Left ventricle myocardium inferior (tissue), 1 donor: Measurements from ENCODE around the gene ADAM8. TPM values are rescaled to one million over a fixed set of nuclear protein-coding genes. Genes with fewer than 3 reads are reported as not detected.

Experiments
- DNase-seq: peaks from one replicate; pipeline ENCODE4 v3.0.0-alpha.2; 2020
- H3K27ac ChIP-seq: fragments of 200-600 bp; replicated peaks from 2 replicates; pipeline ENCODE4 v1.8.0; 2021
- H3K27me3 ChIP-seq: fragments of 200-600 bp; 2 replicates; pipeline ENCODE4 v1.8.0; 2021; ENCODE audit warnings: low read depth
- H3K36me3 ChIP-seq: fragments of 200-600 bp; 2 replicates; pipeline ENCODE4 v1.8.0; 2021
- H3K4me1 ChIP-seq: fragments of 200-600 bp; 2 replicates; pipeline ENCODE4 v1.8.0; 2021
- H3K4me3 ChIP-seq: fragments of 200-600 bp; 2 replicates; pipeline ENCODE4 v1.8.0; 2021; ENCODE audit warnings: mild to moderate bottlenecking, moderate library complexity
- H3K9me3 ChIP-seq: fragments of 200-600 bp; replicated peaks from 2 replicates; pipeline ENCODE4 v1.8.0; 2021
- CTCF ChIP-seq: fragments of 200-600 bp; IDR thresholded peaks from 2 replicates; pipeline ENCODE4 v1.8.0; 2021; ENCODE audit warnings: antibody characterized with exemption, mild to moderate bottlenecking, borderline replicate concordance
- intact Hi-C: fragments of 100-400 bp; cut with micrococcal nuclease; formaldehyde crosslinking; loops from one replicate; pipeline ENCODE4 v1.11.0; 2022
- microRNA-seq: library from miRNA; unstranded; fragments of <30 nt; microRNA quantifications from one replicate; pipeline ENCODE4 v1.2.0, GENCODE V29; 2020
- total RNA-seq: library from RNA; stranded (reverse); fragmentation: NEBNext Ultra II Directional; extraction: Animal tissue kit (Norgen Biotek cat#: 25700); gene quantifications from one replicate; pipeline ENCODE4 v1.2.1, GENCODE V29; 2021
- donor health status: DM: no; HTN: yes; CAD: no; lungs with severe emphysema.

Gene ADAM8
- total RNA-seq, 1 donor from 2014 or later, result 1.4 TPM

GRCh38 chr10:133214468-133215410 lies 61.9 kb downstream of the ADAM8 start:
- no peak for TF ChIP-seq CTCF
- H3K36me3 ChIP-seq, result no peaks in the 10 kb centered on the region
- no peak overlapping the region for H3K4me3 ChIP-seq
- H3K4me1 ChIP-seq, result no peaks in the 10 kb centered on the region
- no peak overlapping the region for H3K27ac ChIP-seq
- DNase-seq, result no peak
- peaks cover 65% of the 10 kb centered on the region for H3K27me3 ChIP-seq
- intact Hi-C loops, result no loop called here
- no peaks in the 10 kb centered on the region for H3K9me3 ChIP-seq

- Histone ChIP-seq H3K9me3 (no peaks in the 10 kb centered on the region), H3K4me3 (no peak overlapping the region), H3K36me3 (no peaks in the 10 kb centered on the region), H3K4me1 (no peaks in the 10 kb centered on the region), H3K27me3 (peaks cover 56% of the 10 kb centered on the region), H3K27ac (no peak overlapping the region)
- no peak for TF ChIP-seq CTCF
- intact Hi-C loops, result no loop called here
- DNase-seq, result no peak
Observed at GRCh38 chr10:133213641-133214467, 62.8 kb downstream of the ADAM8 start.

GRCh38 chr10:133212853-133213494 lies 63.7 kb downstream of the ADAM8 start:
- no peaks in the 10 kb centered on the region for H3K9me3 ChIP-seq
- peaks cover 47% of the 10 kb centered on the region for H3K27me3 ChIP-seq
- H3K4me1 ChIP-seq, result no peaks in the 10 kb centered on the region
- H3K27ac ChIP-seq, result no peak overlapping the region
- H3K36me3 ChIP-seq, result no peaks in the 10 kb centered on the region
- no peak for TF ChIP-seq CTCF
- H3K4me3 ChIP-seq, result no peak overlapping the region
- no peak for DNase-seq
- intact Hi-C loops, result no loop called here

Small RNAs within 50 kb of the gene (microRNA-seq; reads per million reads assigned to microRNA genes)
- 1.2 reads per million for gene MIR202

Other genes with a start within 250 kb of the ADAM8 start
- gene ADGRA1, start 188.9 kb downstream of the ADAM8 start, total RNA-seq, result not detected
- gene KNDC1, start 116.6 kb downstream of the ADAM8 start, total RNA-seq, result 0.11 TPM
- gene UTF1, start 46.7 kb downstream of the ADAM8 start, total RNA-seq, result not detected
- 0.33 TPM for gene VENTX, start 39.0 kb downstream of the ADAM8 start, total RNA-seq
- gene TUBGCP2, start 32.0 kb upstream of the ADAM8 start, total RNA-seq, result 38.9 TPM
- 40.5 TPM for gene ZNF511, start 32.0 kb upstream of the ADAM8 start, total RNA-seq
- not detected for gene CALY, start 60.0 kb upstream of the ADAM8 start, total RNA-seq
- not detected for gene PRAP1, start 70.5 kb upstream of the ADAM8 start, total RNA-seq
- 5.1 TPM for gene FUOM, start 81.2 kb upstream of the ADAM8 start, total RNA-seq
- gene ECHS1, start 96.5 kb upstream of the ADAM8 start, total RNA-seq, result 212 TPM
- 2.9 TPM for gene PAOX, start 102.4 kb upstream of the ADAM8 start, total RNA-seq
- 14.0 TPM for gene MTG1, start 117.3 kb upstream of the ADAM8 start, total RNA-seq
- not detected for gene SPRN, start 147.8 kb upstream of the ADAM8 start, total RNA-seq
- gene SCART1, start 177.1 kb upstream of the ADAM8 start, total RNA-seq, result 0.36 TPM